ENCODE measurements around the gene GLG1. TPM values are rescaled to one million over a fixed set of nuclear protein-coding genes. Genes with fewer than 3 reads are reported as not detected.

GLG1 gene
- total and polyA plus RNA-seq, 2 experiments from 2014 or later: 142 to 148 TPM

GRCh38 chr16:74601126-74601871 lies 5.6 kb downstream of the GLG1 start:
- no peak for DNase-seq (ENCODE audit: low spot score)
- H2AFZ ChIP-seq: no peak overlapping the region
- 66% methylated on average over 9 of the region's 9 CpGs for WGBS (ENCODE audit: low lambda C conversion rate, missing lambda C conversion rate)
- peaks cover 100% of the 10 kb centered on the region for H3K79me2 ChIP-seq
- H3K4me2 ChIP-seq: no peak overlapping the region
- no peaks in the 10 kb centered on the region for H3K9me2 ChIP-seq (replicated peaks; ENCODE audit: insufficient read depth)
- H3K9me3 ChIP-seq (ENCODE audit: low read depth): no peaks in the 10 kb centered on the region
- H3K36me3 ChIP-seq (replicated peaks; ENCODE audit: insufficient read depth, low read depth): no peaks in the 10 kb centered on the region
- H3K4me3 ChIP-seq: no peak overlapping the region
- peaks cover 77% of the 10 kb centered on the region for H4K20me1 ChIP-seq (ENCODE audit: insufficient read depth, poor library complexity, severe bottlenecking)
- TF ChIP-seq EZH2phosphoT487 (IDR thresholded peaks at IDR 0.05; ENCODE audit: low read depth, severe bottlenecking, unreplicated experiment) (no peak), EZH2 (IDR thresholded peaks at IDR 0.05; ENCODE audit: borderline replicate concordance) (no peak), CTCF (IDR thresholded peaks at IDR 0.05; ENCODE audit: poor library complexity) (no peak)
- no peak overlapping the region for H3K27ac ChIP-seq
- H3K27me3 ChIP-seq: no peaks in the 10 kb centered on the region
- H3K4me1 ChIP-seq (ENCODE audit: insufficient read depth): peaks cover 18% of the 10 kb centered on the region

GRCh38 chr16:74596586-74596985 lies 10.3 kb downstream of the GLG1 start:
- TF ChIP-seq EZH2 (IDR thresholded peaks at IDR 0.05; ENCODE audit: borderline replicate concordance) (no peak), CTCF (IDR thresholded peaks at IDR 0.05; ENCODE audit: poor library complexity) (no peak), EZH2phosphoT487 (IDR thresholded peaks at IDR 0.05; ENCODE audit: low read depth, severe bottlenecking, unreplicated experiment) (no peak)
- no peaks in the 10 kb centered on the region for H3K4me1 ChIP-seq (ENCODE audit: insufficient read depth)
- no peaks in the 10 kb centered on the region for H3K27me3 ChIP-seq
- H3K79me2 ChIP-seq: peaks cover 100% of the 10 kb centered on the region
- H3K9me3 ChIP-seq (ENCODE audit: low read depth): no peaks in the 10 kb centered on the region
- H3K9me2 ChIP-seq (replicated peaks; ENCODE audit: insufficient read depth): no peaks in the 10 kb centered on the region
- no peaks in the 10 kb centered on the region for H3K36me3 ChIP-seq (replicated peaks; ENCODE audit: insufficient read depth, low read depth)
- DNase-seq (ENCODE audit: low spot score): no peak
- WGBS (ENCODE audit: low lambda C conversion rate, missing lambda C conversion rate): 88% methylated on average over 2 of the region's 2 CpGs
- no peak overlapping the region for H2AFZ ChIP-seq
- peaks cover 60% of the 10 kb centered on the region for H4K20me1 ChIP-seq (ENCODE audit: insufficient read depth, poor library complexity, severe bottlenecking)
- no peak overlapping the region for H3K27ac ChIP-seq
- H3K4me2 ChIP-seq: no peak overlapping the region
- H3K4me3 ChIP-seq: no peak overlapping the region

GRCh38 chr16:74592847-74593246 lies 14.1 kb downstream of the GLG1 start:
- Histone ChIP-seq H4K20me1 (ENCODE audit: insufficient read depth, poor library complexity, severe bottlenecking) (peaks cover 51% of the 10 kb centered on the region), H3K27ac (no peak overlapping the region)
- WGBS (ENCODE audit: low lambda C conversion rate, missing lambda C conversion rate): 69% methylated on average over 3 of the region's 3 CpGs

GRCh38 chr16:74591876-74592650 lies 14.9 kb downstream of the GLG1 start:
- WGBS (ENCODE audit: low lambda C conversion rate, missing lambda C conversion rate): 78% methylated on average over 9 of the region's 9 CpGs
- Histone ChIP-seq H2AFZ (no peak overlapping the region), H4K20me1 (ENCODE audit: insufficient read depth, poor library complexity, severe bottlenecking) (peaks cover 55% of the 10 kb centered on the region), H3K9me2 (replicated peaks; ENCODE audit: insufficient read depth) (no peaks in the 10 kb centered on the region), H3K27ac (no peak overlapping the region), H3K4me3 (no peak overlapping the region), H3K36me3 (replicated peaks; ENCODE audit: insufficient read depth, low read depth) (no peaks in the 10 kb centered on the region), H3K79me2 (peaks cover 100% of the 10 kb centered on the region), H3K4me1 (ENCODE audit: insufficient read depth) (no peaks in the 10 kb centered on the region), H3K27me3 (no peaks in the 10 kb centered on the region), H3K9me3 (ENCODE audit: low read depth) (no peaks in the 10 kb centered on the region), H3K4me2 (no peak overlapping the region)
- TF ChIP-seq EZH2 (IDR thresholded peaks at IDR 0.05; ENCODE audit: borderline replicate concordance): no peak
- no peak for TF ChIP-seq EZH2phosphoT487 (IDR thresholded peaks at IDR 0.05; ENCODE audit: low read depth, severe bottlenecking, unreplicated experiment)
- no peak for TF ChIP-seq CTCF (IDR thresholded peaks at IDR 0.05; ENCODE audit: poor library complexity)
- DNase-seq (ENCODE audit: low spot score): no peak

More at GRCh38 chr16:74592847-74593246, 14.1 kb downstream of the GLG1 start:
- TF ChIP-seq EZH2phosphoT487 (IDR thresholded peaks at IDR 0.05; ENCODE audit: low read depth, severe bottlenecking, unreplicated experiment) (no peak), EZH2 (IDR thresholded peaks at IDR 0.05; ENCODE audit: borderline replicate concordance) (no peak)
- no peak overlapping the region for H3K4me3 ChIP-seq
- H3K9me3 ChIP-seq (ENCODE audit: low read depth): no peaks in the 10 kb centered on the region
- H3K9me2 ChIP-seq (replicated peaks; ENCODE audit: insufficient read depth): no peaks in the 10 kb centered on the region
- peaks cover 100% of the 10 kb centered on the region for H3K79me2 ChIP-seq
- no peak for DNase-seq (ENCODE audit: low spot score)
- H3K4me2 ChIP-seq: no peak overlapping the region
- H3K27me3 ChIP-seq: no peaks in the 10 kb centered on the region
- H2AFZ ChIP-seq: no peak overlapping the region
- no peaks in the 10 kb centered on the region for H3K36me3 ChIP-seq (replicated peaks; ENCODE audit: insufficient read depth, low read depth)
- H3K4me1 ChIP-seq (ENCODE audit: insufficient read depth): no peaks in the 10 kb centered on the region
